ENCODE data around the gene CREB5.

DNA sequence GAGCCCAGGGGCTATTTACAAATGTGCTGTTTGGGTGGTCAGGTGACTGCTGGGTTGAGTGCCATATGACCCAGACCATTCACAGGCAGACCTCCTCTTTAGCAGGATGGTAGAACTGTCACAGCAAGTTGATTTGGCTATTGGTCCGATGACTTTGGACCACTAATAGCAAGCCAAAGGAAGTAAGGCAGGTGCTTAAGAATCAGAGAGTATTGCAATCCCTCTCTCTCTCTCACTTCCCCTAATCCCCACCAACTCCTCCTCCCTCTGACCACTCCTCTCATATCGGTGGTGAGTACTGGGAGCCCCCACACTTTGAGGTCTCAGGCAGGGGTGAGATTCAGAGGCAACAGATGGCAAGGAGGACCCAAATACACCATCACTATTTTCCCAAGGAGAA is 380.5 kb downstream of the CREB5 start:
- TF ChIP-seq CTCF (CRISPR knock-in tag; IDR thresholded peaks at IDR 0.05): no peak
- TF ChIP-seq ZBTB34 (CRISPR knock-in tag; IDR thresholded peaks at IDR 0.05): no peak
- no peak for TF ChIP-seq PCBP2 (optimal IDR thresholded peaks at IDR 0.05; ENCODE audit: low read depth, low read length, poor library complexity, severe bottlenecking)
- TF ChIP-seq, protein P1, sequence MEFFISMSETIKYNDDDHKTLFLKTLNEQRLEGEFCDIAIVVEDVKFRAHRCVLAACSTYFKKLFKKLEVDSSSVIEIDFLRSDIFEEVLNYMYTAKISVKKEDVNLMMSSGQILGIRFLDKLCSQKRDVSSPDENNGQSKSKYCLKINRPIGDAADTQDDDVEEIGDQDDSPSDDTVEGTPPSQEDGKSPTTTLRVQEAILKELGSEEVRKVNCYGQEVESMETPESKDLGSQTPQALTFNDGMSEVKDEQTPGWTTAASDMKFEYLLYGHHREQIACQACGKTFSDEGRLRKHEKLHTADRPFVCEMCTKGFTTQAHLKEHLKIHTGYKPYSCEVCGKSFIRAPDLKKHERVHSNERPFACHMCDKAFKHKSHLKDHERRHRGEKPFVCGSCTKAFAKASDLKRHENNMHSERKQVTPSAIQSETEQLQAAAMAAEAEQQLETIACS (CRISPR knock-in tag; IDR thresholded peaks at IDR 0.05): no peak
- no peak for TF ChIP-seq NR2C2 (CRISPR knock-in tag; IDR thresholded peaks at IDR 0.05; ENCODE audit: borderline replicate concordance)
- TF ChIP-seq, protein P2, sequence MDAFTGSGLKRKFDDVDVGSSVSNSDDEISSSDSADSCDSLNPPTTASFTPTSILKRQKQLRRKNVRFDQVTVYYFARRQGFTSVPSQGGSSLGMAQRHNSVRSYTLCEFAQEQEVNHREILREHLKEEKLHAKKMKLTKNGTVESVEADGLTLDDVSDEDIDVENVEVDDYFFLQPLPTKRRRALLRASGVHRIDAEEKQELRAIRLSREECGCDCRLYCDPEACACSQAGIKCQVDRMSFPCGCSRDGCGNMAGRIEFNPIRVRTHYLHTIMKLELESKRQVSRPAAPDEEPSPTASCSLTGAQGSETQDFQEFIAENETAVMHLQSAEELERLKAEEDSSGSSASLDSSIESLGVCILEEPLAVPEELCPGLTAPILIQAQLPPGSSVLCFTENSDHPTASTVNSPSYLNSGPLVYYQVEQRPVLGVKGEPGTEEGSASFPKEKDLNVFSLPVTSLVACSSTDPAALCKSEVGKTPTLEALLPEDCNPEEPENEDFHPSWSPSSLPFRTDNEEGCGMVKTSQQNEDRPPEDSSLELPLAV (CRISPR knock-in tag; conservative IDR thresholded peaks at IDR 0.05; ENCODE audit: low read depth): no peak
- no peak for TF ChIP-seq ZSCAN21 (CRISPR knock-in tag; IDR thresholded peaks at IDR 0.05; ENCODE audit: borderline replicate concordance)
- no peak for TF ChIP-seq JARID2 (CRISPR knock-in tag; IDR thresholded peaks at IDR 0.05; ENCODE audit: insufficient replicate concordance)
- no peak for TF ChIP-seq CAMTA2 (CRISPR knock-in tag; IDR thresholded peaks at IDR 0.05; ENCODE audit: borderline replicate concordance)
- TF ChIP-seq MEF2D (CRISPR knock-in tag; IDR thresholded peaks at IDR 0.05): no peak
- TF ChIP-seq TAF1 (CRISPR knock-in tag; IDR thresholded peaks at IDR 0.05): no peak
- no peak for TF ChIP-seq REL (CRISPR knock-in tag; conservative IDR thresholded peaks at IDR 0.05)
- no peak for TF ChIP-seq RCOR2 (CRISPR knock-in tag; IDR thresholded peaks at IDR 0.05)
- TF ChIP-seq MED13 (CRISPR knock-in tag; IDR thresholded peaks at IDR 0.05): no peak
